Right lobe of liver (tissue), 4 donors: Measurements from ENCODE around the gene SMIM9.
"Not testable (repeated sequence)": the region's sequence is repeated elsewhere in the genome, so short reads cannot be mapped to it uniquely, and the experiment has no call there.

ENCODE experiments used
- POLR2A ChIP-seq: fragments of 450-650 bp; IDR thresholded peaks from one replicate; pipeline ENCODE4 v1.6.1; 2017; ENCODE audit warnings: antibody characterized with exemption, mild to moderate bottlenecking
- TF ChIP-seq, protein P1 (sequence below), 4 donors: fragments of 200-600 bp in 3 of 4; fragments of 450-650 bp in 1 of 4; IDR thresholded peaks; one replicate each; pipeline versions ENCODE4 v1.5.1 to v1.8.0; 2016 to 2022; ENCODE audit warnings: antibody characterized with exemption in 4 of 4, mild to moderate bottlenecking in 2 of 4
- donor health status: DM: no; HTN: no; CAD: no.
- donor health status: DM: no; HTN: no; CAD: no.
- donor health status: DM: no; HTN: yes; CAD: no.

DNA sequence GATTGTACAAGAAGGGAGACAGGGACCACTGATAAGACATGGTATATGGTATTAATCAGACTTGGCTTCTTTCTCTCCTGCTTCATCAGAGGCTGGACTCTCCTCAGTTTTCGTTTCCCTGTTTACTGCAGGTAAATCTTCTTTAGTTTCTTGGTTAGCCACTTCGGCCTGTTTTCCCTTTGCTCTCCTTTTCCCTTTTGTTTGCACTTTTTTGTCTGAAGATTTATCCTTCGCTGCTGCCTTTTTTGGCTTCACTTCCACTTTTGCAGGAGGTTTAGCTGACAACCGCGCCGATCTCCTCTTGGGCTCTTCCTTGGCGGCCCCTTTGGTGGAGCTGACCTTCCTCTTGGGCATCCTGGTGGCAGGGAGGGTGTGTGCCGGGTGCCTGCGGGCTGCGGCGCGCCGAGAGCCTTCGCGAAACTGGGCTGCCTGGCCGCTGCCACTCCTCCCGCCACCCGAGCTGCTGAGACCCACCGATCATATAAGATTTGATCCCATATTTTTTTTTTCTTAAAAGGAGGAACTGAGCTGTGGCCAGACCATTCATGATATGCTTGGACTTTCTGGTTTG lies 17.3 kb downstream of the SMIM9 start:
- TF ChIP-seq, protein P1, sequence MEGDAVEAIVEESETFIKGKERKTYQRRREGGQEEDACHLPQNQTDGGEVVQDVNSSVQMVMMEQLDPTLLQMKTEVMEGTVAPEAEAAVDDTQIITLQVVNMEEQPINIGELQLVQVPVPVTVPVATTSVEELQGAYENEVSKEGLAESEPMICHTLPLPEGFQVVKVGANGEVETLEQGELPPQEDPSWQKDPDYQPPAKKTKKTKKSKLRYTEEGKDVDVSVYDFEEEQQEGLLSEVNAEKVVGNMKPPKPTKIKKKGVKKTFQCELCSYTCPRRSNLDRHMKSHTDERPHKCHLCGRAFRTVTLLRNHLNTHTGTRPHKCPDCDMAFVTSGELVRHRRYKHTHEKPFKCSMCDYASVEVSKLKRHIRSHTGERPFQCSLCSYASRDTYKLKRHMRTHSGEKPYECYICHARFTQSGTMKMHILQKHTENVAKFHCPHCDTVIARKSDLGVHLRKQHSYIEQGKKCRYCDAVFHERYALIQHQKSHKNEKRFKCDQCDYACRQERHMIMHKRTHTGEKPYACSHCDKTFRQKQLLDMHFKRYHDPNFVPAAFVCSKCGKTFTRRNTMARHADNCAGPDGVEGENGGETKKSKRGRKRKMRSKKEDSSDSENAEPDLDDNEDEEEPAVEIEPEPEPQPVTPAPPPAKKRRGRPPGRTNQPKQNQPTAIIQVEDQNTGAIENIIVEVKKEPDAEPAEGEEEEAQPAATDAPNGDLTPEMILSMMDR (IDR thresholded peaks at IDR 0.05), result not testable (repeated sequence)
- not testable (repeated sequence) for TF ChIP-seq POLR2A
